HG02798 (cell line): Measurements from ENCODE around the gene ZDHHC5.
"Not testable (repeated sequence)": the region's sequence is repeated elsewhere in the genome, so short reads cannot be mapped to it uniquely, and the experiment has no call there.

ENCODE experiments used
- ATAC-seq: cut with Tn5 transposase; IDR thresholded peaks from one replicate; pipeline ENCODE4 v1.9.1; 2021; ENCODE audit warnings: mild to moderate bottlenecking; ENCODE audit not compliant: unreplicated experiment, poor library complexity

Gene ZDHHC5

DNA sequence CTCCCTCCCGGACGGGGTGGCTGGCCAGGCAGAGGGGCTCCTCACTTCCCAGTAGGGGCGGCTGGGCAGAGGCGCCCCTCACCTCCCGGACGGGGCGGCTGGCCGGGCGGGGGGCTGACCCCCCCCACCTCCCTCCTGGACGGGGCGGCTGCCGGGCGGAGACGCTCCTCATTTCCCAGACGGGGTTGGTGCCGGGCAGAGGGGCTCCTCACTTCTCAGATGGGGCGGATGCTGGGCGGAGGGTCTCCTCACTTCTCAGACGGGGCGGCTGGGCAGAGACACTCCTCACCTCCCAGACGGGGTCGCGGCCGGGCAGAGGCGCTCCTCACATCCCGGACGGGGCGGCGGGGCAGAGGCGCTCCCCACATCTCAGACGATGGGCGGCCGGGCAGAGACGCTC is 48.8 kb downstream of the ZDHHC5 start:
- ATAC-seq, result not testable (repeated sequence)

DNA sequence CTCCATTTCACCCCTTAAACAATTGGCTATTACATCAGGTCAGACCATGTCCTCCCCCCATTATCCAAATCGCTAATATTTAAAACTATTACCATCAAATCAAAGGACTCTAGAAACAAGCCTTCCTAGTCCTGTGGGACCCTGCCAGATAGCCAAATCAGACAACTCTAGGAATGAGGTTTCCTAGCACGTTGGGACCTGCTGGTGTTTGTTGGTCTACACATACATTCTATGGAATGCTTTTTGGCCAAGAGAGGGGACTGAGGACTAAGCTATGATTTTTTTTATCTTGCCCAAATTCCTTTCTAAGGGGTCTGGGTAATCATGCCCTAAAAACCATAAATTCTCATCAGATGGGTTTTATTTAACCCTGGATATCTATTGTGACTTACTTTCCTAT is 59.3 kb downstream of the ZDHHC5 start:
- ATAC-seq, result no peak

- no peak for ATAC-seq
Observed at GRCh38 chr11:57728829-57729228, 60.9 kb downstream of the ZDHHC5 start.

DNA sequence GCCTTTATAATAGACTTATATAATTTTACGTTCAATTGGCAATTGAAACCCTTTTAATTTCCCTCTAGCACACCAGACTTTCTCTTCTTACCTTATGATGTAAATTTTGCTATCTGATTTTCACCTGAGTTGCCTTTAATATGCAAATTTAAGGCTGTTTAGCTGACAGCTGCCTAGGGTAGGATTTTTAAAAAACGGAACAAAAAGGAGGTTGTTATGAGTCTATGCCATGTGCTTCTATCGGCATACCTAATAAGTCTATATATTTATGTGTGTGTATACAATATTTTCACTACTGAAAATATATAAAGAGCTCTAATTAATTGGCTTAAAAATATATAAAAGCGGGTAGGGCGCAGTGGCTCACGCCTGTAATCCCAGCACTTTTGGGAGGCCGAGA is 61.6 kb downstream of the ZDHHC5 start:
- no peak for ATAC-seq

DNA sequence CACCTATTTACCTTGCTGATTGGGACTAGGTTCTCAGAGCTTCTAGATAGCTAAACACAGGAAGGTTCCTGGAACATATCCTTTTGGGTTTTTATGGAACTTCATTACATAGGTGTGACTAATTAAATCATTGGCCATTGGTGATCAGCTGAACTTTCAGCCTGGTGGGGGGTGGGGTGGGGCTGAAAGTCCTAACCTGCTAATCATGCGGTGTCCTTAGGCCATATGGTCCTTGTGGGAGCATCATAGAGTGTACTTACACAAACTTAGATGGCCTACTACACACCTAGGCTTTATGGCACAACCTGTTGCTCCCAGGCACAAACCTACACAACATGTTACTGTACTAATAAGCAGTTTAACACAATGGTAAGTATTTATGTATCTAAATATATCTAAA is 64.7 kb downstream of the ZDHHC5 start:
- ATAC-seq, result no peak

GRCh38 chr11:57735619-57736298 is 67.8 kb downstream of the ZDHHC5 start:
- peak; percentile 64 for ATAC-seq

- peak; percentile 91 for ATAC-seq
Observed at GRCh38 chr11:57741132-57742086, 73.5 kb downstream of the ZDHHC5 start, which contains the start of gene SELENOH. Gene SELENOH, plus strand, starts transcription at chr11:57741491. Its CDS starts 105 bp downstream, at chr11:57741596.

- ATAC-seq, result no peak
Observed at GRCh38 chr11:57742087-57742452, 74.2 kb downstream of the ZDHHC5 start.

- no peak for ATAC-seq
Observed at GRCh38 chr11:57744357-57744756, 76.4 kb downstream of the ZDHHC5 start.

GRCh38 chr11:57745206-57745605 is 77.3 kb downstream of the ZDHHC5 start:
- no peak for ATAC-seq

GRCh38 chr11:57746920-57747319 is 79.0 kb downstream of the ZDHHC5 start:
- no peak for ATAC-seq
